Transverse colon (tissue), 4 donors: ENCODE results near the gene GABBR2. TPM values are rescaled to one million over a fixed set of nuclear protein-coding genes. Genes with fewer than 3 reads are reported as not detected.

Experiments
- DNase-seq: peaks from one replicate; pipeline ENCODE4 v3.0.0-alpha.2; 2019
- H3K27ac ChIP-seq, 4 donors: fragments of 200-600 bp; sonication (generic); 2 replicates each; pipeline ENCODE4 v1.5.1; 2016 to 2018; ENCODE audit warnings: inconsistent platforms in 4 of 4
- H3K27me3 ChIP-seq: fragments of 200-600 bp; sonication (generic); 2 replicates; pipeline ENCODE4 v1.5.1; 2017; ENCODE audit warnings: inconsistent platforms
- H3K36me3 ChIP-seq, 4 donors: fragments of 200-600 bp; sonication (generic); 2 replicates each; pipeline ENCODE4 v1.5.1; 2017 to 2019; ENCODE audit warnings: inconsistent platforms in 4 of 4
- H3K4me1 ChIP-seq, 4 donors: fragments of 200-600 bp; sonication (generic); 2 replicates each; pipeline ENCODE4 v1.5.1; 2017 to 2020; ENCODE audit warnings: inconsistent platforms in 4 of 4
- H3K4me3 ChIP-seq, 4 donors: fragments of 200-600 bp; sonication (generic); 1 replicate in 1 of 4; 2 replicates in 3 of 4; pipeline versions ENCODE4 v1.5.1 to v1.6.1; 2017 to 2019; ENCODE audit warnings: inconsistent platforms in 4 of 4
- H3K9me3 ChIP-seq, 2 donors: fragments of 200-600 bp; sonication (generic); 2 replicates each; pipeline ENCODE4 v1.5.1; 2017 to 2019; ENCODE audit warnings: inconsistent platforms in 2 of 2
- CTCF ChIP-seq, 5 experiments: fragments of 200-600 bp in 3 of 5; fragments of 450-650 bp in 2 of 5; sonication (generic) in 3 of 5; IDR thresholded peaks; 1 replicate in 2 of 5; 2 replicates in 3 of 5; pipeline ENCODE4 v1.5.1; 2016 to 2017; ENCODE audit warnings: antibody characterized with exemption in 5 of 5, inconsistent platforms in 3 of 5, mild to moderate bottlenecking in 2 of 5, moderate library complexity in 1 of 5
- EP300 ChIP-seq: sonication (generic); formaldehyde crosslinking; IDR thresholded peaks from one replicate; pipeline ENCODE4 v1.6.1; 2017; ENCODE audit warnings: antibody characterized with exemption, low read depth
- POLR2A ChIP-seq: fragments of 450-650 bp; IDR thresholded peaks from one replicate; pipeline ENCODE4 v1.6.1; 2016; ENCODE audit warnings: antibody characterized with exemption, mild to moderate bottlenecking, moderate library complexity
- POLR2AphosphoS5 ChIP-seq, 3 donors: sonication (generic); formaldehyde crosslinking; IDR thresholded peaks; one replicate each; pipeline ENCODE4 v1.6.1; 2016; ENCODE audit warnings: antibody characterized with exemption in 3 of 3
- WGBS, 2 donors: methylation state at CpG; one replicate each; pipeline ENCODE4 v1.1.5; 2018; ENCODE audit warnings: low coverage in 1 of 2; 5-methylcytosine and 5-hydroxymethylcytosine counted together
- in situ Hi-C, 4 donors: fragments of 200-750 bp; cut with MboI; loops; one replicate each; pipeline versions ENCODE4 v1.15.0 to v1.15.1; 2017; ENCODE audit warnings: low sequenced_read_pairs in 3 of 4, low pct_ligation_motif_present in 1 of 4, low pct_unique_long_range_greater_than_20kb in 1 of 4
- intact Hi-C: fragments of 100-400 bp; cut with DNase I; formaldehyde crosslinking; loops from one replicate; pipeline ENCODE4 v1.15.1; 2023; ENCODE audit warnings: low total_unique reads
- total RNA-seq, 4 donors: library from RNA; depleted of rRNA; stranded (reverse); fragments of >200 nt; gene quantifications; one replicate each; pipeline ENCODE4 v1.1.0, GENCODE V29; 2016

GABBR2 gene
- total RNA-seq, 4 donors from 2014 or later, result not detected

DNA sequence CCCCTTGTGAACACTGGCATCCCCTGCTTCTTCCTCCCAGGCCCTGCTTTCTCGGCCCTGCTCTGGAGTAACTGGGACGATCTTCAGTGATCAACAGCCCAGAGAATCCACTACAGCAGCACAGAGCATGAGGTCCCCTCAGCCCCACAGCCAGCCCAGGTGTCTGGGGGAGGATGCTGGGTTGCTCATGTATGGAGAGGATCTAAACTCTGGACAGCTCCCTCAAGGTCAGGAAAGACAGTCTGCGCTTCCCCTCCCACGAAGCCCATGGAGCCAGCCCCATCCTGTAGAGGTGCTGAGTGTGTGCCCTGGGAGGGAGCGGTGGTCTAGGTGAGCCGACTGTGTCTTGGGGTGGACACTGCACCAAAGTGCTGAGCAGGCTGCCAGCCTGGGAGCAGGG, 190.2 kb downstream of the GABBR2 start:
- TF ChIP-seq POLR2A, result no peak
- no peak for TF ChIP-seq POLR2AphosphoS5 (IDR thresholded peaks at IDR 0.05)
- no peak for TF ChIP-seq EP300
- no peak for TF ChIP-seq CTCF (IDR thresholded peaks at IDR 0.05)
- intact Hi-C loops (no loop called here), in situ Hi-C loops (no loop called here)
- Histone ChIP-seq H3K27me3 (no peaks in the 10 kb centered on the region), H3K9me3 (no peaks in the 10 kb centered on the region), H3K36me3 (no peaks in the 10 kb centered on the region), H3K4me1 (no peaks in the 10 kb centered on the region), H3K27ac (no peak overlapping the region), H3K4me3 (no peak overlapping the region)
- no peak for DNase-seq
- 88% methylated on average over 6 of the region's 6 CpGs; no CpG with 5 or more reads in 1 of the 2 donors for WGBS, 2 donors

- intact Hi-C loops (no loop called here), in situ Hi-C loops (no loop called here)
- WGBS, 2 donors, result 69% methylated on average over 5 of the region's 5 CpGs; no CpG with 5 or more reads in 1 of the 2 donors
- Histone ChIP-seq H3K9me3 (no peaks in the 10 kb centered on the region), H3K27me3 (no peaks in the 10 kb centered on the region), H3K4me1 (no peaks in the 10 kb centered on the region), H3K27ac (no peak overlapping the region), H3K4me3 (no peak overlapping the region), H3K36me3 (no peaks in the 10 kb centered on the region)
- DNase-seq, result no peak
- no peak for TF ChIP-seq POLR2A
- TF ChIP-seq POLR2AphosphoS5 (IDR thresholded peaks at IDR 0.05), result no peak
- no peak for TF ChIP-seq EP300
- TF ChIP-seq CTCF (IDR thresholded peaks at IDR 0.05), result no peak
Measured at GRCh38 chr9:98517761-98518160, 191.0 kb downstream of the GABBR2 start.

DNA sequence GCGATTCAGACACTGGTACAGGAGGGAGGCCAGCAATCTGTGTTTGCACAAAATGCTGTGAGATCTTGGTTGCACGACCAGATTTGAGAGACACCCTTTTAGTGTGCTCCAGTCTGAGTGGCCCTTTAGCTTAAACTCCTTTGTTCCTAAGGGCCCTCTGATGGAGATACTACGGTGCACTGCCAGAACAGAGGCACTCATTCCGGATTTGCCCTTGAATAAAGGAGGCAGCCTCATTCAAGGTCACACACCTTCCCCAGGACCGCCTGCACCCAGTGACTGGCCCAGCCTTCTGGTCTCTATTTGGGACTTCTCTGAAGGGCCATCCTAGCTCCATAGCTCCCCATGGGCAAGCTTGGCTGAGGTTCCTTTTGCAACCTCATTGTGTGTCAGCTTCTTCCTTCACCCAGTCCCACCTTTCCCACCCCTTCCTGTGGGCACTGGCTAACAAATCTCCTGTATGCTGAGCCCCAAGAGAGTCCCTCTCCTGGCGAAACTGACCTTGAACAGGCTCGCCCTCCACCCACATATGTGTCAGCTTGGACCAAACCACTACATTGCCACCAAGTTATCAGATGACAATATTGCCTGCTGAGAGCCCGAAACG, 191.7 kb downstream of the GABBR2 start:
- Histone ChIP-seq H3K36me3 (no peaks in the 10 kb centered on the region), H3K27me3 (no peaks in the 10 kb centered on the region), H3K9me3 (no peaks in the 10 kb centered on the region), H3K4me1 (no peaks in the 10 kb centered on the region), H3K4me3 (no peak overlapping the region), H3K27ac (no peak overlapping the region)
- in situ Hi-C loops, result no loop called here
- no peak for DNase-seq
- TF ChIP-seq EP300, result no peak
- TF ChIP-seq POLR2AphosphoS5 (IDR thresholded peaks at IDR 0.05), result no peak
- no peak for TF ChIP-seq CTCF (IDR thresholded peaks at IDR 0.05)
- TF ChIP-seq POLR2A, result no peak
- 85 to 86% methylated on average over 4 to 9 of the region's 9 CpGs for WGBS, 2 donors
- intact Hi-C loops, result no loop called here

DNA sequence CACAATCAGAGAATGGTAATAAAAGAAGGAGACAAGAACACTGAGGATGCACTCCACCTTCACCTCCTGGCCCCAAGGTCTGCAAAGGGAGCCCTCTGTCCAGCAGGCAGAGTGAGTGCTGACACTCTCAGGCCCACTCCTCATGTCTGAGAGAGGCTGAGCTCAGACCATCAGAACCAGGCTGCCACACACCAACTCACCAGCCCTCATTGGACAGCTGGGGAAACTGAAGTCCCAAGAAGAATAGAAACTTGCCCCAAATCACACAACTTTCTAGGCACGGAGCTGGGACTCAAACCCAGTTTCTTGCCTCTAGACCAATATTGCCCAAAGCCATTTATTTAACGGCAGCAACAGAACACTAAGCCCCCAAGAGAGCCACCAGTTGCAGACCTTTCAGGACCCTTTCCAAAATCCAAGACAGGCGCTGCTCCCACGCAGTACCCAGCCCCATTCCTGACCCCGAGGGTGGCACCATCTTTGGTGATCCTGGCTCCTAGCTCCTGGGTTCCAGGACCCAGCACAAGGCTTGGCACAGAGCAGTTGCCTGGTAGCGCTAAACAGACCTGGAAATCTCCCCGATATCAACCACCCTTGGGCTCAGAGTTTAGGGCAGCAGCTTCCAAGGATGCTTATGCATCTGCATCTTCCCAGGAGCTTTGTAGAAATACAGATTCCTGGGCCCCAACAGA, 192.4 kb downstream of the GABBR2 start:
- no peak overlapping the region for H3K4me3 ChIP-seq
- H3K27ac ChIP-seq, result no peak overlapping the region
- no peaks in the 10 kb centered on the region for H3K36me3 ChIP-seq
- intact Hi-C loops (no loop called here), in situ Hi-C loops (no loop called here)
- DNase-seq, result no peak
- 79 to 100% methylated on average over 2 to 7 of the region's 7 CpGs for WGBS, 2 donors
- no peaks in the 10 kb centered on the region for H3K27me3 ChIP-seq
- TF ChIP-seq POLR2AphosphoS5 (IDR thresholded peaks at IDR 0.05), result no peak
- H3K4me1 ChIP-seq, result no peaks in the 10 kb centered on the region
- no peaks in the 10 kb centered on the region for H3K9me3 ChIP-seq
